HG02852 (cell line): ENCODE measurements around the gene LYPD6B.

Source experiments
- ATAC-seq: cut with Tn5 transposase; IDR thresholded peaks from one replicate; pipeline ENCODE4 v1.9.1; 2021; ENCODE audit warnings: mild to moderate bottlenecking, moderate library complexity; ENCODE audit not compliant: unreplicated experiment

Gene LYPD6B, protein sequence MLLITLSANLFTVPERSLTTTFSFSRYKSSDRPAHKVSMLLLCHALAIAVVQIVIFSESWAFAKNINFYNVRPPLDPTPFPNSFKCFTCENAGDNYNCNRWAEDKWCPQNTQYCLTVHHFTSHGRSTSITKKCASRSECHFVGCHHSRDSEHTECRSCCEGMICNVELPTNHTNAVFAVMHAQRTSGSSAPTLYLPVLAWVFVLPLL

DNA sequence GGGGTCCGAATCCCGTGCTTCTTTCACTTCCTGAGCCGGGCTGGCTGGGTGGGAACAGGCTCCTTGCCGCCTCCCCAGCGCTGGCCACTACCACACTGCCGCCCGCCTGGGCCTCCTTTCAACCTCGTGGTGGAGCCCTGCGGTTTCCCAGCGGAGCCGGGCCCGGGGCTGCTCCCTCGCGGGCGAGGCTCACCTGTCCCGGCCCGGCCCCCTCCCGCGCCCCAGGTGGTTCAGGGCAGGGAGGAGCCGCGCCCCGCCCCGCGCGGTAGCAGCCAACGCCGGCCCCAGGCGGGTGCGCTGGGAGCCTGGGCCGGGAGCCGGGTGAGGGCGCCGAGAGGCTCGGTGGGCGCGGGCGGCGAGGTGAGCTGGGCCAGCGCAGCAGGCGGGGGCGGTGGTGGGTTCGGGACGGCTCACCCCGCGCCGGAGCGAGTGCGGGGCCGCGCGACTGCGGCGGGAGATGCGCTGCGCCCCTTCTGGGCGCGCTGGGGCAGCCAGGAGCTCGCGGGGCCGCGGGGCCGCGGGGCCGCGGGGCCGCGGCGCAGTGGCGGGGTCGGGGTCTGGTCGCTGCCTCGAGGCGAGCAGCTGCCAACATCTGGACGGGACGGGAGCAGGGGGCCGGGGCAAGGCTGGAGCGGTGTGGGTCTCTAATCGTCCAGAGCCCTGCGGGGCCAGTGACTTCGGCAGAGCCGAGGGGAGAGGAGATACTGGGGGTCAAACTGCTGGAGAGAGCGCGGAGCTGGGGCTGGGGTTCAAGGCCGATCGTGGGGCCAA is at the start of gene LYPD6B:
TSS of gene LYPD6B (plus strand) at position 258 of the 771 bp plus-strand sequence. CDS start 92,250 bp downstream, outside the sequence.
- peak; percentile 65 for ATAC-seq

DNA sequence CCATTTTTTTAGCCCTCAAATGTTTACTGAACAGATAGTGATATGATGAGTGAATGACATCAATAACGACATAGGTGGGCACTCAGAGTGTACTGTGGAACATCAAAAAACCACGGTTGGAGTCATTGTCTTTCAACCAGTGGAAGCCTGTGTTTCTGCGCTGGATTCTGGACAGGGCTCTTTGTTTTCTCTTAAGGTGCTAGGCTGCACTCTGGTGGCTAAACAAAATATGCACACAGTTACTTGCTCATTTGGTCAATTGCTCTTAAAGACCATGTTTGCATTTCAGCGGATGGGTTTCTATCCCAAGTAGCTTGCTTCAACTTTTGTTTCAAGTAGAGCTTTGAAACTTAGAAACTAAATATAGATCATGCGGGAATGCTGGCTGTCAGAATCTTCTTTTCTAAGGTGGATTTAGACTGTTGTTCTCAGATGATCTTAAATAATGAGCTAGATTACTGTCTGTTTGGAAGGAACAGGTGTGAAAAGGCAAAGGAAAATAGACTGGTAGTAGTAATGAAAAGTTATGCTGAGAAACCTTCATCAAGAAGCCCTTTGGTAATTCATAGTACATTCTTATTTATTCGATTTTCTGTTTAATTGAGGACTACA is 48.5 kb upstream of the LYPD6B start:
- peak; percentile 96 for ATAC-seq

DNA sequence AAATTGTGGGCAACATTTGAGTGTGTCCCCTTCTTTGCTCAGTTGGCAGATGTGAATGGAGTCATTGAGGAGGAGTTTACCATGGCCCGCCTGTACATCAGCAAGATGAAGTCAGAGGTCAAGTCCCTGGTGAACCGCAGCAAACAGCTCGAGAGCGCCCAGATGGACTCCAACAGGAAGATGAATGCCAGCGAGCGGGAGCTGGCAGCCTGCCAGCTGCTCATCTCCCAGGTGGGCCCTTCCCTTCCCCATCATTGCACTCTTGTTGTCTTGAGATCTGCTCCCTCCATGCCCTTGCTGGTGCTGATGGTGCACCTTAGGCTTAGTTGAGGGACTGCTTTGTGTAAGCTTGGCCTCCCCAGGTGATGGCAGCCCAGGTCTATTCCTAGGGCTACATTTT is 47.5 kb upstream of the LYPD6B start:
- no peak for ATAC-seq

DNA sequence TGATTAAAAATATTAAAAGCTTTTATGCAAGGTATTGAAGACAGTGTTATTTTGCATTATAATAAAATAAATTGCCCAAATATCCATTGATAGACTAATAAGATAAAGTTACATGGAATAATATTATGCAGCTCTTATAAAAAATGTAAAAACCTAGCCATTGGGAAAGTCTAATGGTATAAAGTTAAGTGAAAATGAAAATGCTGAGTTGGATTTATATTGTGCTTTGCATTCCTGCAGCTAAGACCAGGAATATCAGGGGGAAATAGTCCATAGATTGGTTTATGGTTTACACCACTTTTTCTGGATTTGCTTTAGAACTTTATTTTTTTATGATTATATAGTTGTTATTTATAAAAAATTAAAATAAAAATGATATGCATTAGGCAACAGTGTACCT is 46.1 kb upstream of the LYPD6B start:
- no peak for ATAC-seq

DNA sequence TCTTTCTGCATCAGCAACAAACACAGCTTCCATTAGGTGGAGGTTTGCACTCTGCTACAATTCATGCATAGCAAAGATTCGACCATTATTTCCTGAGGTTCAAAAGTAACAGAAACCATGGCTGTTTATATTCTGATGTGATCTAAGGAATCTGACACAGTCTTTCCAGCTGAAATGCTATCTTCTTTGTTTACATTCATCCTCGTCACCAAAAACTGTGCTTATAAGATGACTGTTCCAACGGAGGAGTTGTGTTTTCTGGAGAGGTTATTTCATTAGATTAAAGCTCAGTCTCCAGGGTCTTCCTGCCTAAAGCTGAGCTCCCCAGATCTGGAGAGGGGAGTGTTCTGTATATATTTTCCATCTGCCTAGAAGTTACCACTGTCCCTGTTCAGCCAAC is 45.1 kb upstream of the LYPD6B start:
- ATAC-seq: no peak

DNA sequence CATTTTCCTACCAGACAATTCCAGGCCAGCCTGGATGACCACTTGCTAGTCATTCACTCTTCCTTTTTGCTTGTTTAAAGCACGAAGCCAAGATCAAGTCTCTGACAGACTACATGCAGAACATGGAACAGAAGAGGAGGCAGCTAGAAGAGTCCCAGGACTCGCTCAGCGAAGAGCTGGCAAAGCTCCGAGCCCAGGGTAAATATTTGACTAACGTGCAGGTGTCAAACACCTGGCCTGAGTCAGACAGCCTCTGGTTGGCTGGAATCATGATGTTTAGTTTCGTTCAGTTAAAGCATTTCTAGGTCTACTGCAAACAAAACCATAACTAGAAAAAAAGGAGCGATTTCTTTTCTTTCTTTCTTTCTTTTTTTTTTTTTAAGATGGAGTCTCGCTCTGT is 44.2 kb upstream of the LYPD6B start:
- ATAC-seq: no peak

DNA sequence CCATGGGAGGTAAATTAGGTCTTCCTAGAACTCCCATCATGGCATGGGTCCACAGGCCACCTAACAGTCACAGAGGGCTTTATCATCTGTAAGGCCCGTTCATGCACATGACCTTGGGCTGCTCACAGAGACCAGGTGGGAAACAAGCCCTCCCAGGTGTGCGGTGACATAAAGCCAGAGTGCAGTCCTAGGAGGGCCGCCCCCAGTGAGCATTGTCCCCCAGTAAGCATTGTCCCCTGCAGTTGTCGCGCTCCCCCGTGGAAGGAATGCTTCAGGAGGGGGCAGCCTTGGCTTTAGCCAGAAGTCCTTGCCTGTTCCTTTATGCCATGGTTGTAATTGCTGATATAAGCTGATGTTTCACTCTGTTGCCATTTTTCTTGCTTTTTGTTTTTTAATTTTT is 41.7 kb upstream of the LYPD6B start:
- ATAC-seq: no peak

DNA sequence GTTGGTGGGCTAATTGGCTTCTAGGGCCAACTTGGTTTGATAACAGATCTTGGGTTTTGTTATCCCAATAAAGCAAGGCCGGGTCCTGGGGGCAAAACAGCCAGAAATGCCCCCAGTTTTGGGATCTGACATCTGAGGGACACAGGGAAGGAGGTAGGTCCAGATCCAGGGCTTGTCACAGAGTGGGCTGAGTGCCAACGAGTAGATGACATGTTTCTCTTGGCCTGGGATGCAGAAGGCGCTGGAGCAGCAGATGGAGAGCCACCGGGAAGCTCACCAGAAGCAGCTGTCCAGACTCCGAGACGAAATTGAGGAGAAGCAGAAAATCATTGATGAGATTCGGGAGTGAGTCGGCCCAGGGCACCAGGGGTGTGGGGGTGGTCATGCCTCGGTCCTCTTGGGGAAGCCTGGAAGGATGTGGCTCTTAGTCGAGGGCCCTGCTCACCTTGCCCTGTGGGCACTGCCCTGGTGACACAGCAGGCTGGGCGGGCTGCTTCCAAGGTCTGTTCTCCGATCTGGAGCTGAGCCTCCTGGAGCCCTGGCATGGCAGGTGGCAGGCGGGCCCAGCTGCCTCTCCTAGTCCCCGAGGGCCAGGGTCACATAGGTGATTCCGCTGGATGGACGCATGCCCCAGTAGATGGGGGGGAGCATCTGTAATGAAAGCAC is 40.2 kb upstream of the LYPD6B start:
- ATAC-seq: no peak

DNA sequence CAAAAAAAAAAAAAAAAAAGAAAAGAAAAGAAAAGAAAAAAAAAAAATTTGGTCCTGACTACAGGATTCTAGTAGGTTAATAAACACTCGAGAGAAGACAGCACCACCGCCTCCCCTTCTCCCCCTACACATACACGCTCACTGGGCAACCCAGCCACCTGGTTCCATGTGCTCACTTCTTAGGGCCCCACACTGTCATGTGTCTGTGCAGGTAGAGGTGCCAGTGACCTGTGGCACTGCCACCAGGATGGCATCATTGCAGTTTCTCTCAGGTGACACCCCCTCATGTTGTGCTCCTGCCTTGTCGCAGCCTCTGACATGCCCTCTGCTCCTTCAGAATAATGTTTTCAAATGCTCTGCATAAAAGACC is 39.7 kb upstream of the LYPD6B start:
- ATAC-seq: no peak

DNA sequence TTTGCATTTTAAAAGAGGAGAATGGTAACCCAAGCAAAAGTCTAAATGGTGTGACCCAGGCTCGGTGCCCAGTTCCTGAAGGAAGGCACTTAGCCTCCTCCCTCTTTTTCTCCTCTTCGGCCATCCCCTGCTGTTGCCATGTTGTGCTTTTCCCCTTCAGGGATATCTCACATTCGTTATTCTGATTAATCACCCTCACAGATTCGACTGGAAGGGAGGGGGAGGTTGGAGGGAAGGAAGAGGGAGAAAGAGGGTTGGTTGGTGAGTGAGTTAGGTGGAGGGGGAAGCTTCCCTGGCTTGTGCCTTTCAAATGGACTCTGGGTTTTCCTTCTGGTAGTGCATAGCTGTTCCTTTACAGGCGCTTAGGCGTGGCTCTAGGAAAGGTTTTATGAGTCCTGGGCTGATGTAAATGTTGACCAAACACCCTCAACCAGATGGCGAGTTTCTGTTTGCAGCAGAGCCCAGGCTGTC is 39.0 kb upstream of the LYPD6B start:
- no peak for ATAC-seq

DNA sequence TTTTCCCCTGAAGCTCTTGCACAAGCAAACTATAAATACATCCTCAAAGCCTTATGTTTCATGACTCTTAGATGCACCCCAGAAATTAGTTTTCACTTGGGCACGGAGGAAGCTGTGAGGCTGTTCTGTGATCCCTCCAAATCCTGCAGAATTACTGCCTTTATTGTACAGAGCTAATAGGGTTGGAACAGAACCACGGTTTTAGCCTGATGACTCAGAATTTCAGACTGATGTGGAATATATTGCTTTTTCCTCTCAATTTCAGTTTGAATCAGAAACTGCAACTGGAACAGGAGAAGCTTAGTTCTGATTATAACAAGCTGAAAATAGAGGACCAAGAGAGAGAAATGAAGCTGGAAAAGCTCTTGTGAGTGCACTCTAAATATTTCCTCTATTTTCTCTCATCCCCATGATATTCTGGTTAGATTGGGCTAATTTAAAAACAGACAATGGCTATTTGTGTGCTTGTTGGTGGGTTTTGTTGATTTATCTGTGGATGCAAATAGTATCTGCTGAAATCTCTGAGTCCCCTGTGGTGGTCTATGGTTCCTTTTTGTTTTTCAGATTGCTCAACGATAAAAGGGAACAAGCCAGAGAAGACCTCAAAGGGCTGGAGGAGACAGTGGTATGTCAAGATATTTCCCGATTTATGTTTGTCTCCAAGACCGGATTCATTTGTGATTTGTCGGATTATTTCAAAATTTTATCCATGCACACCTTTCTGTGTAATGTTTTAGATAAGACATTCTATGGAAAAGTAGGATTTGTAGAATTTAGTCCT is 38.2 kb upstream of the LYPD6B start:
- no peak for ATAC-seq

DNA sequence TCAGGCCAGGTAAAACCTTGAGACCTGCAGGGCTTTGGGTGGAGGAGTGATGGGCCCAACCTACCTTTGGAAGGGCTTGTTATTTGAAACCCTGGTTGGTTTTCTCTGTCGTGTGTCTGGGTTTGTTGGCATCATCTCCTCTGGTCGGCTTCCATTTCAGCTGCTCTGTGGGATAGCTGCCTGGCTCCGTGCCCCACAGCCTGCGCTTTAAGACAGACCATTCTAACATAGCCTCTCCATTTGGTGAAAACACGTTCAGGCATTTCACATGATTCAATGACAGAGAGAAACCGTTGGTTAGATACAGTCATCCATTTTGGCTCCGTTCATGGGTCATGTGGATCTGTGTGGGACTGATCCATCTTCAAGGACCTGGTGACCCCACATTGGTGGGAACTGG is 37.0 kb upstream of the LYPD6B start:
- no peak for ATAC-seq

DNA sequence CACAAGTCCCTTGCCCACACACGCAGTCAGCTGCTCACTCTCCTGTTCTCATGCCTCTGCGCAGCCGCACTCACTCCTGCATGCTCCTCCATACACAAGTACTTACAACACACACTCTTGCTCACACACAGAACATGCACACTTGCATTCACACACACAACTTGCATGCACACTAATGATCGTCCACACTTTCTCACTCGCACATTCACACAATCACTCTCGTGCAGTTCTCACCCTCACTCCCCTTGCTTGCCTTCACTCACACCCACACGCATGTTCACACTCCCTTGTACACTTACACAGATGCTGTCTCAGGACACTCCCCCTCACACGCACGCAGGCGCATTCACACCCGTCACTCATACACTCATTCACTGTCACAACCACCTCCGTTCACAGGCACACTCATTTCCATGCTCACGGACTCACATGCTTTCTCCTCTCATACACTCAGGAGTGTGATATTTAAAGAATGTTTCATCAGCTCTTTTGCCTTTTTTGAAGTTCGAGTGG is 36.1 kb upstream of the LYPD6B start:
- ATAC-seq: no peak

DNA sequence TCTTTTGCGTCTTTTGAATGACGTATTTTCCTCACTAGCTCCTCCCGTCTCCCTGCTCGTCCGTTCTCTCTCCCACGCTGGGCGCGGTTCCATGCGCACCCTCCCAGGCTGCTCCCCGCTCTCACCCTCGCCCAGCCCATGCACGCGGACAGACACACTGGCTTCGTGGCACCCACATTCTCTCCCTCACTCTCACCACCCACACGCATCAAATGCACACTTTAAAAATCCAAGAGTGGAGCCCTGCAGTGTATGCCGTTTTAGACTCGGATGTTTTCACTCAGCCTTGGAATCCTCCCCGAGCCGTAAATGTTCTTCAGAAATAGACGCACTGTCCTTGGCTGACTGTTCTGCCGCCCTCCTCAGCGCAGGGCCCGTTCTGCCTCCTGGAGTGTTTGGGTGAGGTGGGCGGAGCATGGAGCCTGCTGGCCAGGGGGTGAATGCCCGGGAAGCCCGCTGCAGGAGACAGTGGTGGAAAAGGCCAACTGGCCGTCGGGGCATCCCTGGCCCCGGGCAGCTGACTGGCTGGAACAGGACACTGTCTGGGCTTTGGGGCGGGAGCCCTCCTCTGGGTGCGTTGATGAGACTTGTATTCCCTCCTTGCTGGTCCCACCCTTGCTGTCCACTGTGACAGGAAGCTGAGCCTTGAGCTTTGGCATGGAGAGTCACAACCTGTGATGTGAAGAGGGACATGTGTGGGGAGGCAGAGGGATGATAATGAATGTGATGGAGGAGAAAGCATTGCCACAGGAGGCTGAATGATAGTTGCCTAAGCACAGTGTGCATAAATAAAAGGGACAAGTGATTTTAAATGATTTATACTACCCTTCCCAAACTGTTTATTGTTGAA is 35.4 kb upstream of the LYPD6B start:
- ATAC-seq: no peak

DNA sequence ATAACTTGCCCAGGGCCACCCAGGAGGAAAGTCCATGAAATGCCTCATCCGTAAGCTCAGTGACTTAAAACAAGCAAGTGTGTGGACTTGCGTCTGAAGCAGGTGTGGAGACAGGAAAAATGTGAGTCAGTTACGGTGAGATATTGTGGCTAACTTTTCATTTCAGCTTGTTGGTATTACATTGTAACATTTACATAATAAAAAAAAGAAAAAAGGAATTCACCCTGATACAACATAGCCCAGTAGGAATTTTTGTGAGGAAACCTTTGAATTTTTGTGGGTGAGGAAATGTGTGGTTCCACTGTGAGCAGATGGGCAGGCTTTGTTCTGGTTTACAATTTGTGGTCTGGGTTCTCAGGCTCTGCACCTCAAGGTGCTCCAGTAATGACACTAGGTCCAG is 33.7 kb upstream of the LYPD6B start:
- ATAC-seq: no peak

DNA sequence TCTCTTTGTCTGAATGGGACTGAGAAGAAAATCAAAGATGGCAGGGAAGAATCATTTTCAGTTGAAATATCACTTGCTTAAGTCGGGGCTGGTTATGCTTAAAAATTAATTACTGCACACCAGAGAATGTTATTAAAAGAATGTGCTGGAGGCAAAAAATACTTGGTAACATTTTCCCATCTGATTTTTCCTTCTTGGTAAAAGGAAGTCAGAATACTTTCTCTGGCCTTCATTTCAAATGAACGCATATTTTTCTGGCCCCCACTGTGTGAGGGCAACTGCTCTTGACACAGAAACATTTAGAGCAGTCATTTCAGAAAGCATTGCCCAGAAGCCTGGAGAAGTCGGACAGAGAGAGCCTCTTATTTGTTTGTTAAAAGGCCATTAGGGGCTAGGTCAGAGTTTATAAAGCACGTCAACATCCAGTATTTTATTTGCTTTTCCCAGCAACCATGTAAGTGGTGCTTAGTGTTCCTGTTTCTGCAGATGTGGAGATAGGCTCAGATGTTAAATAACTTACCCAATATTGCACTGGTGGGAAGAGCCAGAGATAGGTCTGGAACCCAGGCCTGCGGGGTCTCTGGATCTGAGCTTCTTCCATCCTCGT is 32.9 kb upstream of the LYPD6B start:
- no peak for ATAC-seq

DNA sequence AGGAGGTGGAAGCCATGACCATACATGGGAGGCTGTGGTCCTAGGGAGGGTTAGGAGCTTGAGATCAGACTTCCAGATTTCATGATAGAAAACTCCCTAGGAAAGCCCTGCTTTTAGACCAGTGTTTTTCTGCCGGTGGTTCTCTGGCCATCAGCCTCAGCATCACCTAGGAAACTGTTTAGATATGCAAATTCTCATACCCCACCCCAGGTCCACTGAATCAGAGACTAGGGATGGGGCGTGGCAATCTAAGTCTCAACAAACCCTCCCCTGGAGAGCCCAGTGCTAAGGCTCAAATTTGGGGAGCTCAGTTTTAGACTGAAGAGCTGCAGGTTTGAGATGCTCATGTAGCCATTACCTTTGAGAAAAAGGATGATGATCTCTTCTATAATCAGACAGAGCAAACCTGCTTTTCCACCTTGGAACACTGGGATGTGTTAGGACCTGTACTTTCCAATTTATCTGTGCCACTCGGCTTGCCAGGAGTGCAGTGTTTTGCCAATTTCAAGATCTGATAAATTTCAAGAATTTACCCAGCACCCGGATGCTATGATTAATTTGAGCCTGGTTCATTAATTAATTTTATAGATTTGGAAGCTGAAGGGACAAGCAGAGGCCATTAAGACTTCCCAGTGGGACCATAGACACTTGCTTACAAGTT is 31.5 kb upstream of the LYPD6B start:
- no peak for ATAC-seq

DNA sequence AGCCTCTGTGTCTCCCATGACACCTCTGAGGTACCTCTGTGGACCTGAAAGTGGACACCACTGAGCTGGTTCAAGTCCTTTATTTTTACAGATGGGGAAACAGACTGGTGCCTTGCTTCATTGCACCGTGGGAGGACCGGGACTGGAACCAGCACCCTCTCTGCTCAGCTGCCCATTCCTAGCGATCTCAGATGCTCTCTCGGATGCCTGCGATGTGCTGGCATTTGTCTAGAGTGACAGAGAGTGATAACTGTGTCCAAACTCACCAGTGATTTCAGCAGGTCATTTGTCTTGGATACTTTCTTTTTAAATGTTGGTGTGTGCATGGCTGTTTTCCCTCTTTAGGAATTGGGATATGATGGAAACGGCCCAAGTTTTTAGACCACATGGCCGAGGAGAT is 30.1 kb upstream of the LYPD6B start:
- no peak for ATAC-seq
